HG02642 (cell line): ENCODE results near the gene RACK1.

Source experiments
- ATAC-seq: cut with Tn5 transposase; IDR thresholded peaks from one replicate; pipeline ENCODE4 v1.9.1; 2021; ENCODE audit warnings: mild to moderate bottlenecking; ENCODE audit not compliant: unreplicated experiment, poor library complexity

The RACK1 gene

GRCh38 chr5:181199881-181200638 lies 43.6 kb downstream of the RACK1 start:
- ATAC-seq, result no peak

- ATAC-seq, result peak; percentile 71
Measured at GRCh38 chr5:181198905-181199519, 44.7 kb downstream of the RACK1 start.

- ATAC-seq, result no peak
Measured at GRCh38 chr5:181198106-181198685, 45.5 kb downstream of the RACK1 start.

GRCh38 chr5:181197326-181197951 lies 46.3 kb downstream of the RACK1 start:
- ATAC-seq, result no peak

- ATAC-seq, result no peak
Measured at GRCh38 chr5:181195249-181195761, 48.4 kb downstream of the RACK1 start.

GRCh38 chr5:181194489-181195248 lies 49.0 kb downstream of the RACK1 start:
- no peak for ATAC-seq

GRCh38 chr5:181193656-181194055 lies 50.0 kb downstream of the RACK1 start:
- ATAC-seq, result no peak

GRCh38 chr5:181192337-181193046 lies 51.2 kb downstream of the RACK1 start:
- no peak for ATAC-seq

GRCh38 chr5:181191526-181192336 lies 52.0 kb downstream of the RACK1 start:
- ATAC-seq, result peak; percentile 69

GRCh38 chr5:181190711-181191525 lies 52.8 kb downstream of the RACK1 start:
- ATAC-seq, result peak; percentile 19

GRCh38 chr5:181189962-181190710 lies 53.6 kb downstream of the RACK1 start:
- no peak for ATAC-seq

- ATAC-seq, result no peak
Measured at GRCh38 chr5:181189363-181189961, 54.2 kb downstream of the RACK1 start.

- ATAC-seq, result no peak
Measured at GRCh38 chr5:181188700-181189362, 54.9 kb downstream of the RACK1 start.

- no peak for ATAC-seq
Measured at GRCh38 chr5:181187500-181188213, 56.0 kb downstream of the RACK1 start.

- ATAC-seq, result no peak
Measured at GRCh38 chr5:181186986-181187499, 56.7 kb downstream of the RACK1 start.
